Tibial nerve (tissue), 4 donors: ENCODE measurements around the gene MMP27.

Experiments used
- CTCF ChIP-seq, 5 experiments: fragments of 200-600 bp in 3 of 5; fragments of 450-650 bp in 2 of 5; sonication (generic) in 3 of 5; IDR thresholded peaks; one replicate each; pipeline ENCODE4 v1.5.1; 2016 to 2019; ENCODE audit warnings: antibody characterized with exemption in 5 of 5, mild to moderate bottlenecking in 3 of 5, moderate library complexity in 2 of 5
- EP300 ChIP-seq, 2 donors: sonication (generic); formaldehyde crosslinking; IDR thresholded peaks; one replicate each; pipeline ENCODE4 v1.6.1; 2017; ENCODE audit warnings: antibody characterized with exemption in 2 of 2, mild to moderate bottlenecking in 1 of 2
- POLR2A ChIP-seq, 2 donors: fragments of 450-650 bp; IDR thresholded peaks; one replicate each; pipeline ENCODE4 v1.6.1; 2017; ENCODE audit warnings: antibody characterized with exemption in 2 of 2, mild to moderate bottlenecking in 2 of 2, moderate library complexity in 2 of 2

GRCh38 chr11:102704841-102705240, 728 bp downstream of the MMP27 start:
- no peak for TF ChIP-seq CTCF (IDR thresholded peaks at IDR 0.05)
- no peak for TF ChIP-seq POLR2A (IDR thresholded peaks at IDR 0.05)
- no peak for TF ChIP-seq EP300 (IDR thresholded peaks at IDR 0.05)
